K562 (cell line): Measurements from ENCODE around the gene CEBPB. TPM values are rescaled to one million over a fixed set of nuclear protein-coding genes. Genes with fewer than 3 reads are reported as not detected.

Experiments used
- ARNT ChIP-seq, 2 experiments: fragments of 450-650 bp; IDR thresholded peaks; 2 replicates each; pipeline ENCODE4 v1.6.1; 2016; ENCODE audit warnings: mild to moderate bottlenecking in 1 of 2
- BCOR ChIP-seq: fragments of 450-650 bp; IDR thresholded peaks from 2 replicates; pipeline ENCODE4 v1.6.1; 2016
- CBFA2T2 ChIP-seq: fragments of 450-650 bp; conservative IDR thresholded peaks from 2 replicates; pipeline ENCODE4 v1.6.1; 2017; ENCODE audit warnings: mild to moderate bottlenecking
- EGR1 ChIP-seq: fragments of 450-650 bp; conservative IDR thresholded peaks from 2 replicates; pipeline ENCODE4 v1.6.1; 2017; ENCODE audit warnings: mild to moderate bottlenecking
- EP400 ChIP-seq: fragments of 450-650 bp; IDR thresholded peaks from 2 replicates; pipeline ENCODE4 v1.6.1; 2017; ENCODE audit warnings: antibody characterized with exemption, mild to moderate bottlenecking, moderate library complexity
- KDM1A ChIP-seq, 2 experiments: fragments of 450-650 bp; IDR thresholded peaks; 2 replicates each; pipeline ENCODE4 v1.6.1; 2016; ENCODE audit warnings: mild to moderate bottlenecking in 2 of 2
- MAFK ChIP-seq: IDR thresholded peaks from 2 replicates; pipeline ENCODE4 v1.6.1; 2011; ENCODE audit warnings: low read length, improper control_type of control experiment
- MTA1 ChIP-seq: fragments of 450-650 bp; IDR thresholded peaks from 2 replicates; pipeline ENCODE4 v1.6.1; 2017; ENCODE audit warnings: borderline replicate concordance
- NEUROD1 ChIP-seq: fragments of 150-350 bp; IDR thresholded peaks from 2 replicates; pipeline ENCODE4 v1.6.1; 2014; ENCODE audit warnings: borderline replicate concordance, low read length, low read depth; ENCODE audit not compliant: partially characterized antibody
- NFIX ChIP-seq: fragments of 250-450 bp; sonication (Bioruptor Pico); IDR thresholded peaks from 2 replicates; pipeline ENCODE4 v1.4.0; 2020; ENCODE audit warnings: low read depth, mild to moderate bottlenecking, moderate library complexity
- NRF1 ChIP-seq, 2 experiments: fragments of 450-650 bp; IDR thresholded peaks in 1 of 2; conservative IDR thresholded peaks in 1 of 2; 2 replicates each; pipeline ENCODE4 v1.6.1; 2014; ENCODE audit warnings: mild to moderate bottlenecking in 2 of 2
- RBFOX2 ChIP-seq: fragments of 200-400 bp; formaldehyde crosslinking; IDR thresholded peaks from 2 replicates; pipeline ENCODE4 v1.6.1; 2017; ENCODE audit warnings: low read depth, mild to moderate bottlenecking, low read length, moderate library complexity
- RHOXF2B ChIP-seq: fragments of 250-450 bp; sonication (Bioruptor Pico); conservative IDR thresholded peaks from 2 replicates; pipeline ENCODE4 v1.5.1; 2021
- SAP30 ChIP-seq: fragments of 200-600 bp; sonication (generic); IDR thresholded peaks from 2 replicates; pipeline ENCODE4 v1.6.1; 2012; ENCODE audit warnings: borderline replicate concordance, low read depth, mild to moderate bottlenecking, moderate library complexity, low read length, control low read depth, inconsistent platforms; ENCODE audit not compliant: insufficient read depth, poor library complexity, severe bottlenecking
- SMAD1 ChIP-seq: fragments of 150-350 bp; IDR thresholded peaks from 2 replicates; pipeline ENCODE4 v1.6.1; 2014; ENCODE audit warnings: low read length, low read depth; ENCODE audit not compliant: partially characterized antibody
- SMAD4 ChIP-seq: fragments of 250-450 bp; sonication (Bioruptor Pico); conservative IDR thresholded peaks from 2 replicates; pipeline ENCODE4 v1.8.0; 2021; ENCODE audit warnings: inconsistent platforms, mild to moderate bottlenecking, moderate library complexity
- ZEB2 ChIP-seq: fragments of 450-650 bp; IDR thresholded peaks from 2 replicates; pipeline ENCODE4 v1.6.1; 2016
- ZNF175 ChIP-seq: fragments of 200-800 bp; sonication (Bioruptor generic); IDR thresholded peaks from 2 replicates; pipeline ENCODE4 v1.6.1; 2016; ENCODE audit warnings: low read depth, mild to moderate bottlenecking, missing genetic modification characterization, missing compliant biosample characterization
- ZSCAN29 ChIP-seq: fragments of 450-650 bp; IDR thresholded peaks from 2 replicates; pipeline ENCODE4 v1.6.1; 2017
- polyA plus RNA-seq, 8 experiments: library from polyadenylated mRNA; depleted of rRNA in 4 of 8; stranded (reverse) in 5 of 8; unstranded in 3 of 8; fragments of >200 nt; fragmentation: Nextera tagmentation in 2 of 8; fragmentation: Illumina TruSeq in 1 of 8; extraction: Ambion mirVana in 2 of 8; extraction: Trizol in 1 of 8; gene quantifications; 2 replicates each; pipeline versions ENCODE4 v1.2.1 to v1.2.3, GENCODE V29; 2011 to 2014; ENCODE audit warnings: inconsistent platforms in 1 of 8, missing spikeins in 1 of 8
- total RNA-seq, 7 experiments: library from RNA; depleted of rRNA in 6 of 7; stranded (reverse); fragments of >200 nt in 6 of 7; fragmentation: Illumina TruSeq in 2 of 7; extraction: Trizol in 2 of 7; gene quantifications; 2 replicates each; pipeline versions ENCODE4 v1.2.1 to v1.2.3, GENCODE V29; 2011 to 2021; ENCODE audit warnings: low replicate concordance in 1 of 7
- TF ChIP-seq, protein P1 (sequence below): sonication (generic); formaldehyde crosslinking; IDR thresholded peaks from 2 replicates; pipeline ENCODE4 v1.8.0; 2022; ENCODE audit warnings: missing genetic modification reagents, mild to moderate bottlenecking, borderline replicate concordance
- TF ChIP-seq, protein P2 (sequence below), 2 experiments: fragments of 450-650 bp; conservative IDR thresholded peaks; 2 replicates each; pipeline ENCODE4 v1.6.1; 2017; ENCODE audit warnings: mild to moderate bottlenecking in 2 of 2, moderate library complexity in 2 of 2
- TF ChIP-seq, protein P3 (sequence below): fragments of 200-400 bp; formaldehyde crosslinking; IDR thresholded peaks from 2 replicates; pipeline ENCODE4 v1.6.1; 2017; ENCODE audit warnings: mild to moderate bottlenecking, low read depth, low read length, moderate library complexity
- TF ChIP-seq, protein P4 (sequence below), 2 experiments: fragments of 450-650 bp; IDR thresholded peaks; 2 replicates each; pipeline ENCODE4 v1.6.1; 2016

The CEBPB gene
- total and polyA plus RNA-seq, 9 of the 15 experiments (the other 6 are each of a cell fraction or from before 2014, with no cell fraction given), result 1.2 to 72.6 (median 7.8) TPM

DNA sequence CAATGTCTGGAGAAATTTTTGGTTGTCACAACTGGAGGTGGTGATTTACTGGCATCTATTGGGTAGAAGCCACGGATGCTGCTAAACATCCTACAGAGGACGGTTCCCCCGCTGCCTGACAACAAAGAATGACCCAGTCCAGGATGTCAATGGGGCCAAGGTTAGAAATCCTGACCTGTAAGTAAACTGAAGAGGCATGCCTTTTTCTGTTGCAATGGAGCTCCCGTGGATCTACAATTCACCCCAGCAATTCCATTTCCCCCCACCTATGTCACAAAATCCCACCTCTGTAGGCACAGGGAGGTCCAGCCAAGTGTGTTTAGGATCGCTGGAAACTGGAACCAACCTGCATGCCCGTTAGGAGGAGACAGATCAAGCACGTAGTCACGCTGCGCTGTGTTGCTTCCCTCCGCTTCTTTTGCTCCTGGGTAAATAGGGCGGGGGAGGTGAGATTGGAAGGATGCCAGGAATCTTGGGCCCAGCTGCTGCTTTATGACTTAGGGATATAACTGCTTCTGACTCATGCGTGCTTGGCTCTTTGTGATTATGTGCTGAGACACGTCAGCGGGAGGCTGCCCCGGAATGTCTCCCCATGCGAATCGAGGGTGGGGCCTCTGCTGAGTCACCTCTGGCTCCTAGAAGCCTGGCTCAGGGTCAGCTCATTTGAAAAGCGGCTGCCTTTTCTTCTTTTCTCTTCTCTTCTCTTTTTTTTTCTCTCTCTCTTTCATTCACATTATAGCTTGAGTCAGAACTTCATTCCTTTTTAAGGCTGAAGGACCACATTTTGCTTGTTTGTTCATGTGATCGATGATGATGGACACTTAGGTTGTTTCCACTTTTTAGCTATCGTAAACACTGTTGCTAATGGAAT lies 24.7 kb upstream of the CEBPB start (continued):
- peak; percentile 55; the same call in 1 of the 2 replicates for TF ChIP-seq ZNF175 (CRISPR knock-in tag)
- TF ChIP-seq NRF1 (conservative IDR thresholded peaks at IDR 0.05 in 1 of 2, IDR thresholded peaks at IDR 0.05 in 1 of 2), result peak; percentile 86 to 89
- TF ChIP-seq MAFK, result peak; percentile 91
- TF ChIP-seq EP400, result peak; percentile 95
- TF ChIP-seq RHOXF2B (CRISPR knock-in tag), result no peak
- TF ChIP-seq, protein P1, sequence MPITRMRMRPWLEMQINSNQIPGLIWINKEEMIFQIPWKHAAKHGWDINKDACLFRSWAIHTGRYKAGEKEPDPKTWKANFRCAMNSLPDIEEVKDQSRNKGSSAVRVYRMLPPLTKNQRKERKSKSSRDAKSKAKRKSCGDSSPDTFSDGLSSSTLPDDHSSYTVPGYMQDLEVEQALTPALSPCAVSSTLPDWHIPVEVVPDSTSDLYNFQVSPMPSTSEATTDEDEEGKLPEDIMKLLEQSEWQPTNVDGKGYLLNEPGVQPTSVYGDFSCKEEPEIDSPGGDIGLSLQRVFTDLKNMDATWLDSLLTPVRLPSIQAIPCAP (CRISPR knock-in tag), result no peak
- TF ChIP-seq SMAD4, result peak; percentile 88
- peak; percentile 67; the same call in 1 of the 2 replicates for TF ChIP-seq ZEB2
- TF ChIP-seq SMAD1, result peak; percentile 94
- no peak; the same call in 1 of the 2 replicates for TF ChIP-seq ZSCAN29
- peak; percentile 27 for TF ChIP-seq SAP30
- TF ChIP-seq NFIX, result peak; percentile 63
- TF ChIP-seq, protein P2, sequence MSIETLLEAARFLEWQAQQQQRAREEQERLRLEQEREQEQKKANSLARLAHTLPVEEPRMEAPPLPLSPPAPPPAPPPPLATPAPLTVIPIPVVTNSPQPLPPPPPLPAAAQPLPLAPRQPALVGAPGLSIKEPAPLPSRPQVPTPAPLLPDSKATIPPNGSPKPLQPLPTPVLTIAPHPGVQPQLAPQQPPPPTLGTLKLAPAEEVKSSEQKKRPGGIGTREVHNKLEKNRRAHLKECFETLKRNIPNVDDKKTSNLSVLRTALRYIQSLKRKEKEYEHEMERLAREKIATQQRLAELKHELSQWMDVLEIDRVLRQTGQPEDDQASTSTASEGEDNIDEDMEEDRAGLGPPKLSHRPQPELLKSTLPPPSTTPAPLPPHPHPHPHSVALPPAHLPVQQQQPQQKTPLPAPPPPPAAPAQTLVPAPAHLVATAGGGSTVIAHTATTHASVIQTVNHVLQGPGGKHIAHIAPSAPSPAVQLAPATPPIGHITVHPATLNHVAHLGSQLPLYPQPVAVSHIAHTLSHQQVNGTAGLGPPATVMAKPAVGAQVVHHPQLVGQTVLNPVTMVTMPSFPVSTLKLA (conservative IDR thresholded peaks at IDR 0.05), result peak; percentile 91 to 94
- peak; percentile 91 to 94 for TF ChIP-seq KDM1A (IDR thresholded peaks at IDR 0.05)
- TF ChIP-seq NEUROD1, result peak; percentile 86
- TF ChIP-seq, protein P3, sequence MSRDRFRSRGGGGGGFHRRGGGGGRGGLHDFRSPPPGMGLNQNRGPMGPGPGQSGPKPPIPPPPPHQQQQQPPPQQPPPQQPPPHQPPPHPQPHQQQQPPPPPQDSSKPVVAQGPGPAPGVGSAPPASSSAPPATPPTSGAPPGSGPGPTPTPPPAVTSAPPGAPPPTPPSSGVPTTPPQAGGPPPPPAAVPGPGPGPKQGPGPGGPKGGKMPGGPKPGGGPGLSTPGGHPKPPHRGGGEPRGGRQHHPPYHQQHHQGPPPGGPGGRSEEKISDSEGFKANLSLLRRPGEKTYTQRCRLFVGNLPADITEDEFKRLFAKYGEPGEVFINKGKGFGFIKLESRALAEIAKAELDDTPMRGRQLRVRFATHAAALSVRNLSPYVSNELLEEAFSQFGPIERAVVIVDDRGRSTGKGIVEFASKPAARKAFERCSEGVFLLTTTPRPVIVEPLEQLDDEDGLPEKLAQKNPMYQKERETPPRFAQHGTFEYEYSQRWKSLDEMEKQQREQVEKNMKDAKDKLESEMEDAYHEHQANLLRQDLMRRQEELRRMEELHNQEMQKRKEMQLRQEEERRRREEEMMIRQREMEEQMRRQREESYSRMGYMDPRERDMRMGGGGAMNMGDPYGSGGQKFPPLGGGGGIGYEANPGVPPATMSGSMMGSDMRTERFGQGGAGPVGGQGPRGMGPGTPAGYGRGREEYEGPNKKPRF, result no peak
- TF ChIP-seq RBFOX2, result peak; percentile 64
- TF ChIP-seq CBFA2T2, result peak; percentile 91
- TF ChIP-seq, protein P4, sequence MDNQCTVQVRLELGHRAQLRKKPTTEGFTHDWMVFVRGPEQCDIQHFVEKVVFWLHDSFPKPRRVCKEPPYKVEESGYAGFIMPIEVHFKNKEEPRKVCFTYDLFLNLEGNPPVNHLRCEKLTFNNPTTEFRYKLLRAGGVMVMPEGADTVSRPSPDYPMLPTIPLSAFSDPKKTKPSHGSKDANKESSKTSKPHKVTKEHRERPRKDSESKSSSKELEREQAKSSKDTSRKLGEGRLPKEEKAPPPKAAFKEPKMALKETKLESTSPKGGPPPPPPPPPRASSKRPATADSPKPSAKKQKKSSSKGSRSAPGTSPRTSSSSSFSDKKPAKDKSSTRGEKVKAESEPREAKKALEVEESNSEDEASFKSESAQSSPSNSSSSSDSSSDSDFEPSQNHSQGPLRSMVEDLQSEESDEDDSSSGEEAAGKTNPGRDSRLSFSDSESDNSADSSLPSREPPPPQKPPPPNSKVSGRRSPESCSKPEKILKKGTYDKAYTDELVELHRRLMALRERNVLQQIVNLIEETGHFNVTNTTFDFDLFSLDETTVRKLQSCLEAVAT (IDR thresholded peaks at IDR 0.05), result peak in 1 of 2 experiments; percentile 23; a peak in 3 of 4 replicates
- peak; percentile 91 for TF ChIP-seq EGR1
- peak; percentile 56 to 93; a peak in 3 of 4 replicates for TF ChIP-seq ARNT (IDR thresholded peaks at IDR 0.05)
- TF ChIP-seq BCOR, result peak; percentile 87
- peak; percentile 84 for TF ChIP-seq MTA1
